ENCODE measurements around the gene SLC35A4.
"Not testable (repeated sequence)": the region's sequence is repeated elsewhere in the genome, so short reads cannot be mapped to it uniquely, and the experiment has no call there.

SLC35A4 gene

DNA sequence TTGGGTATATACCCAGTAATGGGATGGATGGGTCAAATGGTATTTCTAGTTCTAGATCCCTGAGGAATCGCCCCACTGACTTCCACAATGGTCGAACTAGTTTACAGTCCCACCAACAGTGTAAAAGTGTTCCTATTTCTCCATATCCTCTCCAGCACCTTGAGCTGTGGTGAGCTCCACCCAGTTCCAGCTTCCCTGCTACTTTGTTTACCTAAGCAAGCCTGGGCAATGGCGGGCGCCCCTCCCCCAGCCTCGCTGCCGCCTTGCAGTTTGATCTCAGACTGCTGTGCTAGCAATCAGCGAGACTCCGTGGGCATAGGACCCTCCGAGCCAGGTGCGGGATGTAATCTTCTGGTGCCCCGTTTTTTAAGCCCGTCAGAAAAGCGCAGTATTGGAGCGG, 28.4 kb downstream of the SLC35A4 start:
- not testable (repeated sequence) for DNase-seq

GRCh38 chr5:140594169-140594568, 29.5 kb downstream of the SLC35A4 start:
- DNase-seq, result no peak

GRCh38 chr5:140595538-140596300, 31.1 kb downstream of the SLC35A4 start:
- DNase-seq, result no peak

DNA sequence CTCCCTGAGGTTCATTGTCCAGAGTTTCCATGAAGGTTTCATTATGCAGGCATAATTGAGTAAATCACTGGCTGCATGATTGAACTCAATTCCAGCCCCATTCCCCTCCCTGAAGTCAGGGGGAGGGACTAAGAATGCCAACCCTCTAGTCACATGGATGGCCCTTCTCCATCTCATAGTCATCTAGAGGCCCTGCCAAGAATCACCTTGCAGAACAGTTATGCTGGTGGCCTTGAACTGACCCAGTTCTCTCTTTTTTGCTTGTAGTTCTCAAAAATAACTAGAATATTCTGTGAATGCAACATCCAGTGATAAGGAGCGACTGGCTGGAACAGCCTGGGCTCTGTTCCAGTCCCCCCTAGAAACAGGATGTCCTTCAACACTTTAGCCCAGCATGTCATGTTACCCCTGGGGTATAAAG, 31.7 kb downstream of the SLC35A4 start:
- no peak for DNase-seq

DNA sequence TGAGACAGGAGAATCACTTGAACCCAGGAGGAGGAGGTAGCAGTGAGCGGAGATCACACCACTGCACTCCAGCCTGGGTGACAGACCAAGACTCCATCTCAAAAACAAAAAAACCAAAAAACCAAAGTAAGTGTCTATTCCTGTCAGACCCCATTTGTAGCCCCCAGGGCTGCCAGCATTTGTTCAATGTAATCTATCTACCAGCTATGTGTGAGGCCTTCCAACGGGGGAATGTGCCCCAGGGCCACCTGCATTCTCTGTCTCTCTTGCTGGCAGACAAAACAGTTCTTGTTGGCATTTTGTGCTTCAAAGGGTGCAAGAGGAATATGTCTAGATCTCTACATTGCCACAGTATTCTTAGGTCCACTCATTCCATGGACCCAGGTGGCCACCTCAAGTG, 34.2 kb downstream of the SLC35A4 start:
- no peak for DNase-seq

DNA sequence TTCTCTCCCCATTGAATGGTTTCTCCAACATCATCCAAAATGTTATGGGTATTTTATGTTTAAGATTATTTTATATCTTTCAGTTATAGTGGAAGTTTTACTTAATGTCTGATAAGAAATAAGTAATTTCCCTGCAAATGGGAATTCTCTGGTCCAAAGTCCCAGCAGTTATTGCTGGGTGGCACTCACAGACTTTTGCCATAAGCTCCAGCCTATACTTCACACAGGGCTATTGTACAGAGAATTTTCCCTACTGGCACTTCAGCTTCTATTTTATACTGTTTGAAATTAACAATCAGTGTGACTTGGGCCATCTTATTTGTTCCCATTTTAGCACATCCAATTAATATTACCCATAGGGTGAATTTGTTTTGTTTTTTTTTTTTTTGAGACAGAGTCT, 35.5 kb downstream of the SLC35A4 start:
- DNase-seq, result no peak

DNA sequence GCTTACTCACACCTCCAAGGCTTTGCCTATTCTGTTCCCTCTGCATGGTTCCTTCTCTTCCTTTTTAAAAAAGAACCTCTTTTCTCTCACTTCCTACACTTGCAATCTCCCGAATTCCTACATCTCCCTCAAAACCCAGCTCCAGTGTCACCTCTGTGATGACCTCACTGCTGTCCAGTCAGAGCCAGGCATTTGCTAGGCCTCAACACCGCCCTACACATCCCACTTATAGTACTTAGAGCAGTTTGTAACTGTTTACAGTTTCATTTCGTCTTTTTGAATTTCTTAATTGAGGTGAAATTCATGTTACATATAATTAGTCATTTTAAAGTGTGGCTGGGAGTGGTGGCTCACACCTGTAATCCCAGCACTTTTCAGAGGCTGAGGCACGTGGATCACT, 37.5 kb downstream of the SLC35A4 start:
- DNase-seq, result no peak

DNA sequence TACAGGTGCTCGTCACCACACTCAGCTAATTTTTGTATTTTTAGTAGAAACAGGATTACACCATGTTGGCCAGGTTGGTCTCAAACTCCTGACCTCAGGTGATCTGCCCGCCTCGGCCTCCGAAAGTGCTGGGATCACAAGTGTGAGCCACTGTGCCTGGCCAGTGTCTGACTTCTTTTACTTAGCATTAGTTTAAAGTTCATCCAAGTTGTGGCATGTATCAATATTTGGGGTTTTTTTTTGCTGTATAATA, 38.7 kb downstream of the SLC35A4 start:
- not testable (repeated sequence) for DNase-seq

DNA sequence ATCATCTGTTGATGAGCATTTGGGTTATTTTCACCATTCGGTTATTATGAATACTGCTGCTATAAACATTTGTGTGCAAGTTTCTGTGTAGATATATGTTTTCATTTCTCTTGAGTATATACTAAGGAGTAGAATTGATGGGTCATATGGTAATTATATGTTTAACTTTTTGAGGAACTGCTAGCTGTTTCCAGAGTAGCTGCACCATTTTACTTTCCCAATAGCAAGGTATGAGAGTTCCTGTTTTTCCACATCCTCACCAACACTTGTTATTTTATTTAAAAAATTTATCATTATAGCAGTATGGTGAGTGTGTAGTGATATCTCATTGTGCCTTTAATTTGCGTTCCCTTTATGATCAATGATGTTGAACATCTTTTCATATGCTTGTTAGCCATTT, 39.1 kb downstream of the SLC35A4 start:
- no peak for DNase-seq

DNA sequence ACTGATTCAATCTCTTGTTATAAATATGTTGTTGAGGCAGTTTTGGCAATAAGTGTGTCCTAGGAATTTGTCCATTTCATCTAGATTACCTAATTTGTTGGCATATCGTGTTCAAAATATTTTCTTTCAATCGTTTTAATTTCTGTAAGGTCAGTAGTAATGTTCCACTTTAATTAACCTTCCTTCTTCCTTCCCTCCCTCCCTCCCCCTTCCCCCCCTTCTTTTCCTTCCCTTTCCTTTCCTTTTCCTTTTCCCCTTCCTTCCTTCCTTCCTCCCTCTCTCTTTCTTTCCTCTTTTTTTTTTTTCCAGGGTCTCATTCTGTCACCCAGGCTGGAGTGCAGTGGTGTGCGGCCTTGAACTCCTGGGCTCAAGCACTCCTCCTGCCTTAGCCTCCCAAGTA, 41.3 kb downstream of the SLC35A4 start:
- DNase-seq, result no peak

- no peak for DNase-seq
These were observed 42.4 kb downstream of the SLC35A4 start for GRCh38 chr5:140607031-140607430.

GRCh38 chr5:140608722-140609121, 44.1 kb downstream of the SLC35A4 start:
- DNase-seq, result no peak

GRCh38 chr5:140609126-140609525, 44.5 kb downstream of the SLC35A4 start:
- DNase-seq, result no peak

- no peak for DNase-seq
These were observed 46.4 kb downstream of the SLC35A4 start for GRCh38 chr5:140611020-140611521.
